ENCODE measurements around the gene TNFRSF6B. TPM values are rescaled to one million over a fixed set of nuclear protein-coding genes. Genes with fewer than 3 reads are reported as not detected.

TNFRSF6B gene
- total and polyA plus RNA-seq, 2 donors (not counting 3 experiments of a cell fraction or from before 2014, with no cell fraction given): 0.69 to 11.3 TPM

DNA sequence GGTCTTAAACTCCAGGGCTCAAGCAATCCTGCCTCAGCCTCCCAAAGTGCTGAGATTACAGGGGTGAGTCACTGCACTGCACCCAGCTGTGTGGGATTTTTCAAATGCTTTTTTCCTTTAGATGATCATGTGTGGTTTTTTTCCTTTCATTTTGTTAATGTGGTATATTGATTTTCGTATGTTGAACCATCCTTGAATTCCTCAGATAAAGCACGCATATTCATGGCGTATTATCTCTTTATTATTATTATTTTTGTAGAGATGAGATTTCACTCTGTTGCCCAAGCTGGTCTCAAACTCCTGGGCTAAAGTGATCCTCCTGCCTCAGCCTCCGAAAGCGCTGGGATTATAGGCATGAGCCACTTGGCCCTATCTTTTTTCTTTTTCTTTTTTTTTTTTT lies 18.4 kb downstream of the TNFRSF6B start:
- BruUV-seq (replicated peaks): no TSS peak
- H3K4me1 ChIP-seq (ENCODE audit: control insufficient read depth, extremely low read depth, insufficient read depth, low read length): no peaks in the 10 kb centered on the region
- H3K9ac ChIP-seq (replicated peaks; ENCODE audit: extremely low read depth, insufficient read depth, low read length): no peak overlapping the region
- H3K4me3 ChIP-seq (replicated peaks in 1 of 3; ENCODE audit: insufficient read depth in 1 of 3, low read depth in 1 of 3, low read length in 3 of 3): no peak overlapping the region
- dilution Hi-C loops (cut with MboI; ENCODE audit: extremely low pct_ligation_motif_present, low sequenced_read_pairs) (no loop called here), intact Hi-C loops (cut with micrococcal nuclease) (no loop called here)
- H3K36me3 ChIP-seq (ENCODE audit: control insufficient read depth in 2 of 2, extremely low read depth in 1 of 2, insufficient read depth in 2 of 2, low read length in 2 of 2): peaks cover 6 to 8% of the 10 kb centered on the region in 2 experiments
- DNase-seq (ENCODE audit: low read depth, low spot score) (no peak), FAIRE-seq (no peak)
- H3K27me3 ChIP-seq (ENCODE audit: control insufficient read depth in 2 of 2, insufficient read depth in 2 of 2, low read length in 2 of 2): no peaks in the 10 kb centered on the region
- H3K27ac ChIP-seq (ENCODE audit: insufficient read depth, low read depth, low read length): no peak overlapping the region
- no peaks in the 10 kb centered on the region for H3K9me1 ChIP-seq (replicated peaks; ENCODE audit: control insufficient read depth, extremely low read depth, insufficient read depth, low read length)
- CTCF ChIA-PET: no interaction called here
- H3K4me2 ChIP-seq (ENCODE audit: insufficient read depth, low read length): no peak overlapping the region
- no peaks in the 10 kb centered on the region for H4K20me1 ChIP-seq (replicated peaks; ENCODE audit: control insufficient read depth, extremely low read depth, insufficient read depth, low read length)
- H3K79me2 ChIP-seq (ENCODE audit: control insufficient read depth, insufficient read depth, low read length): peaks cover 84% of the 10 kb centered on the region
- POLR2A ChIA-PET: no interaction called here
- TF ChIP-seq POLR2AphosphoS5 (IDR thresholded peaks at IDR 0.05; ENCODE audit: insufficient read depth, low read depth, low read length) (no peak), MYC (IDR thresholded peaks at IDR 0.05; ENCODE audit: low read depth, low read length) (no peak), POLR2A (IDR thresholded peaks at IDR 0.05; ENCODE audit: low read depth, low read length) (no peak), EZH2 (IDR thresholded peaks at IDR 0.05; ENCODE audit: borderline replicate concordance, low read depth, low read length, severe bottlenecking) (no peak), JUN (IDR thresholded peaks at IDR 0.05; ENCODE audit: borderline replicate concordance, insufficient read depth, insufficient read length, low read depth) (no peak), FOS (IDR thresholded peaks at IDR 0.05; ENCODE audit: borderline replicate concordance, insufficient read depth, low read length) (no peak), MAX (IDR thresholded peaks at IDR 0.05; ENCODE audit: insufficient read depth, insufficient read length) (no peak), GATA2 (IDR thresholded peaks at IDR 0.05; ENCODE audit: insufficient read depth, insufficient read length, low read depth, low read length) (no peak)
- TF ChIP-seq, protein P1, sequence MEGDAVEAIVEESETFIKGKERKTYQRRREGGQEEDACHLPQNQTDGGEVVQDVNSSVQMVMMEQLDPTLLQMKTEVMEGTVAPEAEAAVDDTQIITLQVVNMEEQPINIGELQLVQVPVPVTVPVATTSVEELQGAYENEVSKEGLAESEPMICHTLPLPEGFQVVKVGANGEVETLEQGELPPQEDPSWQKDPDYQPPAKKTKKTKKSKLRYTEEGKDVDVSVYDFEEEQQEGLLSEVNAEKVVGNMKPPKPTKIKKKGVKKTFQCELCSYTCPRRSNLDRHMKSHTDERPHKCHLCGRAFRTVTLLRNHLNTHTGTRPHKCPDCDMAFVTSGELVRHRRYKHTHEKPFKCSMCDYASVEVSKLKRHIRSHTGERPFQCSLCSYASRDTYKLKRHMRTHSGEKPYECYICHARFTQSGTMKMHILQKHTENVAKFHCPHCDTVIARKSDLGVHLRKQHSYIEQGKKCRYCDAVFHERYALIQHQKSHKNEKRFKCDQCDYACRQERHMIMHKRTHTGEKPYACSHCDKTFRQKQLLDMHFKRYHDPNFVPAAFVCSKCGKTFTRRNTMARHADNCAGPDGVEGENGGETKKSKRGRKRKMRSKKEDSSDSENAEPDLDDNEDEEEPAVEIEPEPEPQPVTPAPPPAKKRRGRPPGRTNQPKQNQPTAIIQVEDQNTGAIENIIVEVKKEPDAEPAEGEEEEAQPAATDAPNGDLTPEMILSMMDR (IDR thresholded peaks at IDR 0.05; ENCODE audit: extremely low read depth in 1 of 2, insufficient read depth in 1 of 2, low read depth in 1 of 2, low read length in 2 of 2): no peak
- no peaks in the 10 kb centered on the region for H3K9me3 ChIP-seq (replicated peaks; ENCODE audit: control insufficient read depth, insufficient read depth, low read length)
- H2AFZ ChIP-seq (ENCODE audit: low read depth, low read length): no peak overlapping the region
